Upper lobe of left lung (tissue), 6 donors: ENCODE results near the gene RESF1. TPM values are rescaled to one million over a fixed set of nuclear protein-coding genes. Genes with fewer than 3 reads are reported as not detected.

ENCODE experiments used
- ATAC-seq, 2 donors: fragments of 200-7000 bp; cut with Tn5 transposase; one replicate each; pipeline ENCODE4 v1.9.1; 2022; ENCODE audit warnings: mild to moderate bottlenecking in 2 of 2, moderate library complexity in 2 of 2; ENCODE audit not compliant: low FRiP score in 2 of 2
- DNase-seq, 2 donors: peaks; one replicate each; pipeline ENCODE4 v3.0.0-alpha.2; 2019 to 2020
- H3K27ac ChIP-seq, 4 donors: fragments of 200-600 bp; sonication (generic); one replicate each; pipeline ENCODE4 v1.5.1; 2016 to 2019
- H3K27me3 ChIP-seq, 4 donors: fragments of 200-600 bp; sonication (generic); one replicate each; pipeline ENCODE4 v1.5.1; 2017 to 2019
- H3K36me3 ChIP-seq, 4 donors: fragments of 200-600 bp; sonication (generic); one replicate each; pipeline ENCODE4 v1.5.1; 2016 to 2019
- H3K4me1 ChIP-seq, 4 donors: fragments of 200-600 bp; sonication (generic); one replicate each; pipeline ENCODE4 v1.5.1; 2018 to 2019
- H3K4me3 ChIP-seq, 4 donors: fragments of 200-600 bp; sonication (generic); one replicate each; pipeline ENCODE4 v1.5.1; 2017 to 2019; ENCODE audit warnings: mild to moderate bottlenecking in 2 of 4, moderate library complexity in 1 of 4
- H3K9me3 ChIP-seq, 4 donors: fragments of 200-600 bp; sonication (generic); one replicate each; pipeline ENCODE4 v1.5.1; 2018 to 2019
- EP300 ChIP-seq, 4 donors: sonication (generic); formaldehyde crosslinking; IDR thresholded peaks; one replicate each; pipeline ENCODE4 v1.5.1; 2017; ENCODE audit warnings: antibody characterized with exemption in 4 of 4, control low read depth in 2 of 4
- POLR2A ChIP-seq, 4 donors: fragments of 450-650 bp; IDR thresholded peaks; one replicate each; pipeline ENCODE4 v1.5.1; 2016 to 2017; ENCODE audit warnings: antibody characterized with exemption in 4 of 4, mild to moderate bottlenecking in 2 of 4
- POLR2AphosphoS5 ChIP-seq, 2 donors: sonication (generic); formaldehyde crosslinking; IDR thresholded peaks; one replicate each; pipeline ENCODE4 v1.5.1; 2017; ENCODE audit warnings: antibody characterized with exemption in 2 of 2
- WGBS, 2 donors: methylation state at CpG; one replicate each; pipeline ENCODE4 v1.1.5; 2017 to 2018; 5-methylcytosine and 5-hydroxymethylcytosine counted together
- total RNA-seq, 6 donors: library from RNA; depleted of rRNA in 4 of 6; stranded (reverse); fragments of >200 nt in 4 of 6; gene quantifications; one replicate each; pipeline versions ENCODE4 v1.1.0 to v1.2.1, GENCODE V29; 2016 to 2021
- TF ChIP-seq, protein P1 (sequence below), 6 experiments: fragments of 450-650 bp in 4 of 6; fragments of 200-600 bp in 2 of 6; sonication (generic) in 2 of 6; IDR thresholded peaks; one replicate each; pipeline ENCODE4 v1.5.1; 2016 to 2019; ENCODE audit warnings: antibody characterized with exemption in 6 of 6
- donor health status: DM: no; HTN: no; CAD: no; lungs with moderate emphysema.
- donor health status: DM: no; HTN: yes; CAD: no; lungs with severe emphysema.

Gene RESF1
- total RNA-seq, 6 donors from 2014 or later: 29.7 to 124 (median 64.8) TPM

DNA sequence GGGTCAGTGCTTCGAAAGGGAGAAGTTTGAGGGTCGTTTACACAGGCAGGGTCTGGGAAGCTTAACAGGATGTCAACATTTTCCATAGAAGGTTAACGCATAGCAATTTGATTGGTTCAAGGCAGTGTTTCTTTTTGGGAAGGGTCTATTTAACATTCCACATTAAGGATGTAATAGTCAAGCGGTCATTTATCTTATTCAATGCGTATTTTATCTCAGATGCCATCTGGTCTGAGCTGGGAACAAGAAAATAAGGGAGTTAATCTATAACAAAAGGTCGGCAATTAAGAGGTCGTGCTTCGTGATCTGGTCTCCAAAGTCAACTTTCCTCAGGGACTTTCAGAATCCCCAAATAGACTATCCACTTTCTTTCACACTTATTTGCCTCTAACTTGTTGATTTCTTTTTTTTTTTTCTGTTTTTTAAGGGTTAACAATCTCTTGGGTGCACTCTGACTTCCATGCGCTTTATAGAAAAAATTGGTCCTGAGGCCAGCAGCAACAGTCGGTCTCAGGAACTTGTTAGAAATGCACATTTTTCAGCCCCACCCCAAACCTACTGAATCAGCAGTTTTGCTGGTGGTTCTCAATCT, 550 bp upstream of the RESF1 start:
- ATAC-seq: no peak
- DNase-seq: no peak
- Histone ChIP-seq H3K27ac (peak overlapping the region; percentile 94 to 97 (median 96)), H3K9me3 (no peaks in the 10 kb centered on the region), H3K4me3 (peak overlapping the region; percentile 81 to 86 (median 84)), H3K36me3 (peaks cover 0 to 25% (median 2%) of the 10 kb centered on the region in 4 donors), H3K27me3 (no peaks in the 10 kb centered on the region), H3K4me1 (peaks cover 23 to 53% (median 28%) of the 10 kb centered on the region in 4 donors)
- WGBS, 2 donors: 8 to 9% methylated on average over 10 of the region's 10 CpGs
- no peak for TF ChIP-seq POLR2AphosphoS5 (IDR thresholded peaks at IDR 0.05)
- no peak for TF ChIP-seq POLR2A (IDR thresholded peaks at IDR 0.05)
- TF ChIP-seq, protein P1, sequence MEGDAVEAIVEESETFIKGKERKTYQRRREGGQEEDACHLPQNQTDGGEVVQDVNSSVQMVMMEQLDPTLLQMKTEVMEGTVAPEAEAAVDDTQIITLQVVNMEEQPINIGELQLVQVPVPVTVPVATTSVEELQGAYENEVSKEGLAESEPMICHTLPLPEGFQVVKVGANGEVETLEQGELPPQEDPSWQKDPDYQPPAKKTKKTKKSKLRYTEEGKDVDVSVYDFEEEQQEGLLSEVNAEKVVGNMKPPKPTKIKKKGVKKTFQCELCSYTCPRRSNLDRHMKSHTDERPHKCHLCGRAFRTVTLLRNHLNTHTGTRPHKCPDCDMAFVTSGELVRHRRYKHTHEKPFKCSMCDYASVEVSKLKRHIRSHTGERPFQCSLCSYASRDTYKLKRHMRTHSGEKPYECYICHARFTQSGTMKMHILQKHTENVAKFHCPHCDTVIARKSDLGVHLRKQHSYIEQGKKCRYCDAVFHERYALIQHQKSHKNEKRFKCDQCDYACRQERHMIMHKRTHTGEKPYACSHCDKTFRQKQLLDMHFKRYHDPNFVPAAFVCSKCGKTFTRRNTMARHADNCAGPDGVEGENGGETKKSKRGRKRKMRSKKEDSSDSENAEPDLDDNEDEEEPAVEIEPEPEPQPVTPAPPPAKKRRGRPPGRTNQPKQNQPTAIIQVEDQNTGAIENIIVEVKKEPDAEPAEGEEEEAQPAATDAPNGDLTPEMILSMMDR (IDR thresholded peaks at IDR 0.05): no peak
- no peak for TF ChIP-seq EP300 (IDR thresholded peaks at IDR 0.05)

DNA sequence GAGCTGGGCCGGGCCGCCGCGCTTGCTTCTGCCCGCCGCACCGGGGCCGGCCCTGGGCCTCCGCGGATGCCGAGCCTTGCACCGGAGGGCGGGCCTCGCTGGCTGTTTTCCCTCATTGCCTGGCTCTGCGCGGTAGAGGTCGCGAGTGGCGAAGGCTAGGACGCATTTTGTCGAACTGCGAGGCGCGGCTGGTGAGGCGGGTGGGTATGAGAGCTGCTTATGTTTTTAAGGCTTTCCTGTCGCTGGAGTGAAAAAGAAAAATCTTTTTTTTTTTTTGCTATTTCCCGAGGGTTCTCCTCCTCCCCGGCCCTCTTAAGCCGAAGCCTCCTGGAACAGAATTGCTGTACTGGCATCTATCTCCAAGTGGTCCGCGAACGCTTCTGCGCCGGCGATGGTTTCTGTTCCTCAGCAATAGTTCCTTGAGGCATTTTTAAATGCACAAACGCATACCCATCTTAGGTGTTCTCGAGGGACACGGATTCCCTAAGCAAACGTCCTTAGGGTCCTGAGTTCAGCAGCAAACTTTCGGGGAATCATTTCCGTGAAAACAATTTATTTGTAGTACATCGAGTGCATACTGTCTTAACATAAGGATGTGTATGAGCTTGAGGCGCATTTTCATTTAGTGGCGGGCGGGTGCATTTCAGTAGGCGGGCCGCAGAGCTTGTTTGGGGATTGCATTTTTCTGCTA, 631 bp downstream of the RESF1 start:
- peak overlapping the region; percentile 94 to 97 (median 96) for H3K27ac ChIP-seq
- DNase-seq: peak in 1 of 2 donors; percentile 56
- peaks cover 23 to 53% (median 28%) of the 10 kb centered on the region in 4 donors for H3K4me1 ChIP-seq
- peak; percentile 43 to 48 for ATAC-seq
- no peaks in the 10 kb centered on the region for H3K9me3 ChIP-seq
- WGBS, 2 donors: 0 to 1% methylated on average over 33 to 43 of the region's 47 CpGs
- no peaks in the 10 kb centered on the region for H3K27me3 ChIP-seq
- H3K36me3 ChIP-seq: peaks cover 0 to 36% (median 2%) of the 10 kb centered on the region in 4 donors
- H3K4me3 ChIP-seq: peak overlapping the region; percentile 81 to 86 (median 84)
- TF ChIP-seq, protein P1 (IDR thresholded peaks at IDR 0.05): peak in 1 of 6 experiments; percentile 14
- no peak for TF ChIP-seq POLR2AphosphoS5 (IDR thresholded peaks at IDR 0.05)

DNA sequence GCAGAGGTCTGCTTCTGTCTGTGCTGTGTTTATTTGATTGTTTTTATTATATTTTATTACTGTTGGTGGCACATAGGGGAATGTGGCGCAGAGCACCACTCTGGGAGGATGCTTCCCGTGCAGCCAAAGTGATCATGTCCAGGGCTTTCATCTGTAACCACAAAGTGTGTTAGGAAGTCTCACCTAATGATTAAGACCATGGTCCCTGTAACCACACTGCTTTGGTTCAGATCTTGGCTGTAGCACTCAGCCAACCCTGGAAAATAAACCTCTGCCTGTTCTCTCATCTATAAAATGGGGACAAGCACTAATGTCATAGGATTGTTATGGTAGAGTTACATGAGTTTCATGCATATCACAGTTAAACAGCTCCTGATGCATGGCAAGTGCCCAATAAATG, 1.9 kb downstream of the RESF1 start:
- Histone ChIP-seq H3K27ac (peak overlapping the region in 3 of 4 donors; percentile 50 to 97 (median 97)), H3K4me1 (peaks cover 27 to 55% (median 36%) of the 10 kb centered on the region in 4 donors), H3K9me3 (no peaks in the 10 kb centered on the region), H3K4me3 (peak overlapping the region; percentile 1 to 86 (median 82)), H3K36me3 (peaks cover 0 to 42% (median 4%) of the 10 kb centered on the region in 4 donors), H3K27me3 (no peaks in the 10 kb centered on the region)
- DNase-seq: no peak
- WGBS, 2 donors: 56 to 83% methylated on average over 2 of the region's 2 CpGs
- ATAC-seq: no peak
- TF ChIP-seq EP300 (IDR thresholded peaks at IDR 0.05): no peak
- TF ChIP-seq, protein P1 (IDR thresholded peaks at IDR 0.05): no peak
- TF ChIP-seq POLR2AphosphoS5 (IDR thresholded peaks at IDR 0.05): no peak
- TF ChIP-seq POLR2A (IDR thresholded peaks at IDR 0.05): no peak

DNA sequence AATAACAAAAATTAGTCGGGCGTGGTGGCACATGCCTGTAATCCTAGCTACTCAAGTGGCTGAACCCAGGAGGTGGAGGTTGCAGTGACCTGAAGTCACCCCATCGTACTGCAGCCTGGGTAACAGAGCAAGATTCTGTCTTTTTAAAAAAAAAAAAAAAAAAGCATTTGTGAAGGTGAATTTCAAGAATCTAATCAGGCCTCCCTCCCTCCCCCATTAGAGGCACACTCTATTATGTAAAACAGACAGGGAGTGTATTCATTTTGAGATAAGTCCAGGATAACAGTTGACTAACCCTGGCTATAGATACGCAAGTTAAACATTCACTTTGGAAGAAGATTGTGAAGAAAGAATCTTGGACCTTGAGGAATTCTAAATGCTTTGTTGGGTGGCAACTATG, 2.9 kb downstream of the RESF1 start:
- no peaks in the 10 kb centered on the region for H3K9me3 ChIP-seq
- peaks cover 35 to 64% (median 44%) of the 10 kb centered on the region in 4 donors for H3K4me1 ChIP-seq
- 65 to 68% methylated on average over 4 of the region's 4 CpGs for WGBS, 2 donors
- no peaks in the 10 kb centered on the region for H3K27me3 ChIP-seq
- TF ChIP-seq EP300 (IDR thresholded peaks at IDR 0.05) (no peak), POLR2AphosphoS5 (IDR thresholded peaks at IDR 0.05) (no peak), POLR2A (IDR thresholded peaks at IDR 0.05) (no peak)
- TF ChIP-seq, protein P1 (IDR thresholded peaks at IDR 0.05): no peak
- DNase-seq (no peak), ATAC-seq (no peak)
- H3K36me3 ChIP-seq: peaks cover 0 to 42% (median 4%) of the 10 kb centered on the region in 4 donors
- peak overlapping the region in 3 of 4 donors; percentile 42 to 97 (median 50) for H3K27ac ChIP-seq
- H3K4me3 ChIP-seq: peak overlapping the region in 3 of 4 donors; percentile 81 to 86 (median 82)
